Measurements from ENCODE around the gene BEND7. TPM values are rescaled to one million over a fixed set of nuclear protein-coding genes. Genes with fewer than 3 reads are reported as not detected.

The BEND7 gene
- total and polyA plus RNA-seq, 2 of the 13 experiments (the other 11 are each of a cell fraction or from before 2014, with no cell fraction given) = 14.1 to 17.1 TPM

GRCh38 chr10:13420532-13421307 lies 108.1 kb downstream of the BEND7 start:
- WGBS (ENCODE audit: low lambda C conversion rate) = 41% methylated on average over 12 of the region's 13 CpGs
- Histone ChIP-seq H3K9ac (ENCODE audit: insufficient read depth, low read depth, low read length) (no peak overlapping the region), H2AFZ (ENCODE audit: low read length) (no peak overlapping the region), H4K20me1 (ENCODE audit: insufficient read depth, low read length) (no peaks in the 10 kb centered on the region), H3K4me1 (ENCODE audit: insufficient read depth, low read length) (peaks cover 46% of the 10 kb centered on the region), H3K36me3 (replicated peaks in 1 of 2; ENCODE audit: control insufficient read depth in 1 of 2, insufficient read depth in 2 of 2, low read length in 2 of 2) (no peaks in the 10 kb centered on the region), H3K27me3 (ENCODE audit: control insufficient read depth in 1 of 2, insufficient read depth in 2 of 2, low read length in 2 of 2) (peaks cover 0 to 9% of the 10 kb centered on the region in 2 experiments; a peak in 3 of 5 replicates), H3K9me3 (ENCODE audit: low read length) (no peaks in the 10 kb centered on the region), H3K4me3 (replicated peaks in 1 of 3; ENCODE audit: insufficient read depth in 1 of 3, low read depth in 2 of 3, low read length in 3 of 3) (0 out of 6 replicates have a peak overlapping the region, but pooled peaks of 1 of the 3 experiments have one; percentile 39), H3K27ac (ENCODE audit: extremely low read length, insufficient read depth, low read length) (no peak overlapping the region), H3K79me2 (ENCODE audit: insufficient read depth, low read length) (no peaks in the 10 kb centered on the region), H3K4me2 (ENCODE audit: low read depth, low read length) (peak overlapping the region; percentile 36; the same call in 1 of the 2 replicates)
- peak; percentile 87 for ATAC-seq
- BruUV-seq (replicated peaks) = no TSS peak
- in situ Hi-C loops (cut with HindIII; ENCODE audit: extremely low pct_ligation_motif_present, low pct_unique_long_range_greater_than_20kb) (no loop called here), intact Hi-C loops (cut with micrococcal nuclease; ENCODE audit: unreplicated experiment) (no loop called here)
- ChIA-PET CTCF (ENCODE audit: low intra/inter-chr PET ratio, low total read pairs) (no interaction called here), POLR2A (no interaction called here)
- FAIRE-seq = no peak
- DNase-seq (ENCODE audit: low spot score) = peak; percentile 30
- TF ChIP-seq ZBTB2 (CRISPR knock-in tag; IDR thresholded peaks at IDR 0.05; ENCODE audit: low read depth) (no peak), ZNF574 (CRISPR knock-in tag; IDR thresholded peaks at IDR 0.05) (no peak), ZIK1 (CRISPR knock-in tag; IDR thresholded peaks at IDR 0.05; ENCODE audit: borderline replicate concordance, low read depth) (no peak), SMAD9 (CRISPR knock-in tag; IDR thresholded peaks at IDR 0.05) (no peak), CEBPG (CRISPR knock-in tag; IDR thresholded peaks at IDR 0.05) (no peak), RERE (CRISPR knock-in tag; IDR thresholded peaks at IDR 0.05; ENCODE audit: low read depth) (no peak), CREM (IDR thresholded peaks at IDR 0.05) (no peak), CREM (CRISPR knock-in tag; IDR thresholded peaks at IDR 0.05) (no peak), TEAD2 (CRISPR knock-in tag; IDR thresholded peaks at IDR 0.05) (no peak), ZFX (CRISPR knock-in tag; IDR thresholded peaks at IDR 0.05; ENCODE audit: low read depth) (0 out of 2 replicates have a peak, but pooled peaks have one; percentile 19), HOXA3 (CRISPR knock-in tag; IDR thresholded peaks at IDR 0.05) (0 out of 2 replicates have a peak, but pooled peaks have one; percentile 18), HNF4A (CRISPR knock-in tag; IDR thresholded peaks at IDR 0.05) (peak; percentile 72), ZMYM4 (CRISPR knock-in tag; IDR thresholded peaks at IDR 0.05) (0 out of 2 replicates have a peak, but pooled peaks have one; percentile 22), BHLHE40 (IDR thresholded peaks at IDR 0.05; ENCODE audit: low read length) (0 out of 2 replicates have a peak, but pooled peaks have one; percentile 17), ZNF343 (CRISPR knock-in tag; IDR thresholded peaks at IDR 0.05) (no peak), PPARG (CRISPR knock-in tag; conservative IDR thresholded peaks at IDR 0.05) (no peak)

Measured in HepG2 (cell line).